Measurements from ENCODE around the gene MIA.
"Not testable (repeated sequence)": the region's sequence is repeated elsewhere in the genome, so short reads cannot be mapped to it uniquely, and the experiment has no call there.

MIA gene

GRCh38 chr19:40822704-40823553 is 47.6 kb downstream of the MIA start:
- DNase-seq (ENCODE audit: low read depth in 3 of 3) = not testable (repeated sequence)

GRCh38 chr19:40824916-40825315 is 49.6 kb downstream of the MIA start:
- DNase-seq (ENCODE audit: low read depth in 3 of 3) = not testable (repeated sequence)

GRCh38 chr19:40825460-40826095 is 50.3 kb downstream of the MIA start:
- not testable (repeated sequence) for DNase-seq (ENCODE audit: low read depth in 3 of 3)

GRCh38 chr19:40826312-40826698 is 51.0 kb downstream of the MIA start:
- not testable (repeated sequence) for DNase-seq (ENCODE audit: low read depth in 3 of 3)

GRCh38 chr19:40826699-40827385 is 51.5 kb downstream of the MIA start:
- not testable (repeated sequence) for DNase-seq (ENCODE audit: low read depth in 3 of 3)

Measured in stimulated activated CD4-positive, alpha-beta T cell treated with anti-CD3 and anti-CD28 coated beads, TNF-alpha, amount 100 ng/mL, for 4 hours (primary cell).